HCT116 (cell line): ENCODE results near the gene GARIN1A. TPM values are rescaled to one million over a fixed set of nuclear protein-coding genes. Genes with fewer than 3 reads are reported as not detected.

Experiments used
- ATAC-seq: fragments of 200-7000 bp; cut with Tn5 transposase; 2 replicates; pipeline ENCODE4 v1.9.1; 2020; ENCODE audit warnings: mild to moderate bottlenecking, moderate library complexity
- BruUV-seq: library from RNA; stranded (reverse); fragments of 400-500 nt; replicated peaks from 2 replicates; lab custom pipeline; 2021; lab: Mats Ljungman, UMichigan
- CTCF ChIA-PET: fragments of 300-600 bp; sonication (Branson Sonifier 250); formaldehyde crosslinking; loops from one replicate; lab custom pipeline; 2021; ENCODE audit warnings: antibody characterized with exemption; lab: Charles Lee
- POLR2A ChIA-PET: fragments of 300-600, 350-600 bp; sonication (Branson Sonifier 250); formaldehyde crosslinking; loops from one replicate; lab custom pipeline; 2021; ENCODE audit warnings: antibody characterized with exemption; lab: Charles Lee
- RAD21 ChIA-PET, 2 experiments: fragments of 300-600 bp; sonication (Branson Sonifier 250); formaldehyde crosslinking; loops; one replicate each; lab custom pipeline; 2023; ENCODE audit warnings: low total read pairs in 2 of 2; ENCODE audit not compliant: uncharacterized antibody in 2 of 2, unreplicated experiment in 2 of 2, low non-redundant PET in 1 of 2; lab: Charles Lee
- DNase-seq: peaks from one replicate; pipeline ENCODE4 v3.0.0-alpha.2; 2010; ENCODE audit warnings: low read depth, low spot score
- H2AFZ ChIP-seq: fragments of 200-600 bp; shearing (Covaris generic), sonication (generic); 2 replicates; pipeline ENCODE4 v1.6.1; 2017; ENCODE audit warnings: low read depth, mixed run types, mixed read lengths, antibody characterized with exemption, low read length; ENCODE audit not compliant: poor library complexity, severe bottlenecking
- H3K27ac ChIP-seq: 2 replicates; pipeline ENCODE4 v1.5.1; 2012; ENCODE audit warnings: low read depth, low read length
- H3K27me3 ChIP-seq: fragments of 200-600 bp; sonication (generic); 2 replicates; pipeline ENCODE4 v1.6.1; 2016; ENCODE audit warnings: mixed run types, low read length, mixed read lengths; ENCODE audit not compliant: insufficient read depth
- H3K36me3 ChIP-seq, 2 experiments: fragments of 200-500 bp in 1 of 2; fragments of 200-600 bp in 1 of 2; sonication (Bioruptor generic) in 1 of 2; sonication (generic) in 1 of 2; 2 replicates each; pipeline versions ENCODE4 v1.5.1 to v1.6.1; 2014 to 2016; ENCODE audit warnings: low read length in 2 of 2, inconsistent platforms in 1 of 2, mixed read lengths in 1 of 2, mixed run types in 1 of 2; ENCODE audit not compliant: insufficient read depth in 2 of 2, control insufficient read depth in 1 of 2
- H3K4me1 ChIP-seq, 2 experiments: fragments of 200-600 bp in 1 of 2; sonication (generic) in 1 of 2; 2 replicates each; pipeline versions ENCODE4 v1.5.1 to v1.6.1; 2012 to 2017; ENCODE audit warnings: low read length in 2 of 2, inconsistent platforms in 1 of 2, mild to moderate bottlenecking in 1 of 2, mixed read lengths in 1 of 2, mixed run types in 1 of 2, moderate library complexity in 1 of 2; ENCODE audit not compliant: insufficient read depth in 2 of 2, control insufficient read depth in 1 of 2
- H3K4me2 ChIP-seq: fragments of 200-600 bp; sonication (generic); 2 replicates; pipeline ENCODE4 v1.6.1; 2017; ENCODE audit warnings: mixed run types, low read length, mixed read lengths
- H3K4me3 ChIP-seq, 2 experiments: fragments of 200-600 bp in 1 of 2; sonication (generic) in 1 of 2; replicated peaks in 1 of 2; 2 replicates each; pipeline ENCODE4 v1.5.1; 2011 to 2016; ENCODE audit warnings: low read length in 2 of 2, control low read depth in 1 of 2, low read depth in 1 of 2, mild to moderate bottlenecking in 1 of 2, mixed read lengths in 1 of 2, mixed run types in 1 of 2
- H3K79me2 ChIP-seq: fragments of 200-600 bp; sonication (generic); 2 replicates; pipeline ENCODE4 v1.6.1; 2017; ENCODE audit warnings: mild to moderate bottlenecking, mixed run types, low read length, moderate library complexity, mixed read lengths; ENCODE audit not compliant: insufficient read depth
- H3K9ac ChIP-seq: fragments of 200-600 bp; sonication (generic); 2 replicates; pipeline ENCODE4 v1.6.1; 2016; ENCODE audit warnings: low read length, mixed read lengths
- H3K9me2 ChIP-seq: fragments of 200-600 bp; sonication (generic), shearing (Covaris generic); 2 replicates; pipeline ENCODE4 v1.6.1; 2017; ENCODE audit warnings: mixed run types, mild to moderate bottlenecking, moderate library complexity; ENCODE audit not compliant: insufficient read depth
- H3K9me3 ChIP-seq, 2 experiments: fragments of 200-500 bp in 1 of 2; fragments of 200-600 bp in 1 of 2; sonication (Bioruptor generic) in 1 of 2; sonication (generic) in 1 of 2; 2 replicates each; pipeline ENCODE4 v1.6.1; 2014 to 2017; ENCODE audit warnings: low read length in 2 of 2, mixed read lengths in 2 of 2, inconsistent platforms in 1 of 2, low read depth in 1 of 2, mild to moderate bottlenecking in 1 of 2, mixed run types in 1 of 2, moderate library complexity in 1 of 2; ENCODE audit not compliant: control insufficient read depth in 1 of 2, insufficient read depth in 1 of 2
- H4K20me1 ChIP-seq: fragments of 200-600 bp; sonication (generic), shearing (Covaris generic); 2 replicates; pipeline ENCODE4 v1.6.1; 2017; ENCODE audit warnings: mixed run types, mild to moderate bottlenecking, moderate library complexity; ENCODE audit not compliant: insufficient read depth
- ATF3 ChIP-seq: IDR thresholded peaks from 2 replicates; pipeline ENCODE4 v1.6.1; 2012
- CBX3 ChIP-seq: IDR thresholded peaks from 2 replicates; pipeline ENCODE4 v1.6.1; 2012; ENCODE audit warnings: low read depth
- CEBPB ChIP-seq: IDR thresholded peaks from 2 replicates; pipeline ENCODE4 v1.6.1; 2012; ENCODE audit warnings: low read depth
- EGR1 ChIP-seq: IDR thresholded peaks from 2 replicates; pipeline ENCODE4 v1.6.1; 2012; ENCODE audit warnings: low read depth
- ELF1 ChIP-seq: IDR thresholded peaks from 2 replicates; pipeline ENCODE4 v1.6.1; 2012; ENCODE audit warnings: low read depth, borderline replicate concordance
- EZH2 ChIP-seq: fragments of 200-600 bp; sonication (generic); IDR thresholded peaks from 2 replicates; pipeline ENCODE4 v1.6.1; 2017; ENCODE audit warnings: antibody characterized with exemption, mixed run types
- FOSL1 ChIP-seq: IDR thresholded peaks from 2 replicates; pipeline ENCODE4 v1.6.1; 2012; ENCODE audit warnings: low read depth
- JUND ChIP-seq: IDR thresholded peaks from 2 replicates; pipeline ENCODE4 v1.6.1; 2012
- MAX ChIP-seq: IDR thresholded peaks from 2 replicates; pipeline ENCODE4 v1.6.1; 2012
- POLR2A ChIP-seq: IDR thresholded peaks from 2 replicates; pipeline ENCODE4 v1.7.0; 2011; ENCODE audit warnings: borderline replicate concordance; ENCODE audit not compliant: insufficient read depth, insufficient read length; ENCODE audit errors: extremely low read depth
- POLR2AphosphoS5 ChIP-seq: IDR thresholded peaks from 2 replicates; pipeline ENCODE4 v1.6.1; 2011; ENCODE audit warnings: mild to moderate bottlenecking, low read depth, low read length, moderate library complexity
- REST ChIP-seq: IDR thresholded peaks from 2 replicates; pipeline ENCODE4 v1.6.1; 2012; ENCODE audit warnings: low read depth
- SIN3A ChIP-seq: IDR thresholded peaks from 2 replicates; pipeline ENCODE4 v1.6.1; 2012; ENCODE audit warnings: low read depth
- SRF ChIP-seq: IDR thresholded peaks from 2 replicates; pipeline ENCODE4 v1.6.1; 2012; ENCODE audit warnings: low read depth
- TCF7L2 ChIP-seq: IDR thresholded peaks from 2 replicates; pipeline ENCODE4 v1.7.0; 2011; ENCODE audit warnings: borderline replicate concordance, inconsistent platforms; ENCODE audit not compliant: insufficient read depth, insufficient read length; ENCODE audit errors: extremely low read depth
- ZBTB33 ChIP-seq: IDR thresholded peaks from 2 replicates; pipeline ENCODE4 v1.6.1; 2011; ENCODE audit warnings: mild to moderate bottlenecking, low read length, moderate library complexity; ENCODE audit not compliant: insufficient replicate concordance; ENCODE audit errors: extremely low read depth
- ZFX ChIP-seq: fragments of 450-650 bp; IDR thresholded peaks from 2 replicates; pipeline ENCODE4 v1.6.1; 2017
- ZNF274 ChIP-seq: fragments of 200-500 bp; sonication (Bioruptor generic); IDR thresholded peaks from 2 replicates; pipeline ENCODE4 v1.6.1; 2014; ENCODE audit warnings: mild to moderate bottlenecking, low read depth, low read length, inconsistent platforms
- intact Hi-C: fragments of 100-400 bp; cut with micrococcal nuclease; formaldehyde crosslinking; loops from 2 replicates; pipeline ENCODE4 v1.10.0; 2022
- total RNA-seq: library from RNA; stranded (reverse); gene quantifications from one replicate; pipeline ENCODE4 v1.2.1, GENCODE V29; 2021; ENCODE audit not compliant: unreplicated experiment

GARIN1A gene
- total RNA-seq, 1 experiment from 2014 or later: 0.49 TPM

- RAD21 ChIA-PET: no interaction called here
- Histone ChIP-seq H3K27me3 (no peaks in the 10 kb centered on the region), H3K27ac (no peak overlapping the region), H3K9me2 (no peaks in the 10 kb centered on the region), H3K36me3 (no peaks in the 10 kb centered on the region), H3K79me2 (no peaks in the 10 kb centered on the region), H2AFZ (no peak overlapping the region), H3K4me1 (peaks cover 0 to 8% of the 10 kb centered on the region in 2 experiments; a peak in 1 of 4 replicates), H3K4me2 (no peak overlapping the region), H3K9ac (no peak overlapping the region), H4K20me1 (no peaks in the 10 kb centered on the region), H3K4me3 (no peak overlapping the region), H3K9me3 (no peaks in the 10 kb centered on the region)
- no peak for TF ChIP-seq TCF7L2
- TF ChIP-seq POLR2AphosphoS5: no peak
- no peak for TF ChIP-seq SRF
- TF ChIP-seq CBX3: no peak
- no peak for TF ChIP-seq EGR1
- no peak for TF ChIP-seq SIN3A
- TF ChIP-seq ZFX: no peak
- TF ChIP-seq ATF3: no peak
- TF ChIP-seq ELF1: no peak
- no peak for TF ChIP-seq JUND
- no peak for TF ChIP-seq FOSL1
- TF ChIP-seq MAX: no peak
- no peak for TF ChIP-seq REST
- no peak for TF ChIP-seq ZNF274
- no peak for TF ChIP-seq CEBPB
- TF ChIP-seq EZH2: no peak
- TF ChIP-seq POLR2A: no peak
- no peak for TF ChIP-seq ZBTB33
- CTCF ChIA-PET: no interaction called here
- DNase-seq (no peak), ATAC-seq (0 out of 2 replicates have a peak, but pooled peaks have one; percentile 44)
- POLR2A ChIA-PET: interaction anchor here (1.5 kb wide), 1 partner anchor 30 kb away, joined by 3 read pairs; the partner anchor contains the start of gene CALU
- intact Hi-C loops: no loop called here
- BruUV-seq: no TSS peak
Measured at GRCh38 chr7:128708824-128709223, 36.7 kb downstream of the GARIN1A start.
